SHP77 treated with DMSO at 0.1 percent for 48 hours (cell line): ENCODE results near the gene TTC23.
"Not testable (repeated sequence)": the region's sequence is repeated elsewhere in the genome, so short reads cannot be mapped to it uniquely, and the experiment has no call there.

Source experiments
- DNase-seq: peaks from one replicate; lab custom pipeline; 2025; lab: John Stamatoyannopoulos, UW

TTC23 gene

DNA sequence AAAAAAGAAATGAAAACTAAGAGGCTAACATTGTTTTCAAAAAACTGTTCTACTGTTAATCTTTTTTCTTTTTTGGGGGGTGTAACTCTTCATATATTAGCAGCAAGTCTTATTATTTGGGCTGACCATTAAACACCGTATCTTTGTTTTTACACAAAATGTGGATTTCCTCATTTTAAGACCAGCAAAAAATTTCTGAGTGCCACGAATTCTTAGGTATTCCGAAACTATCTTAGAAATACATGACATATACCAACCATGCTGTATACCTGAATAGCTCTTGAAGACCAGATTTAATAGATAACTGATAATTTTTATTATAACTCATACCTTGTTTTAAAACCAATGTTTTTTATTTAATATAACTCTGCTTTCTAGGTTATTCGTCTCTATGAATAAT lies 620 bp upstream of the TTC23 start:
- no peak for DNase-seq

DNA sequence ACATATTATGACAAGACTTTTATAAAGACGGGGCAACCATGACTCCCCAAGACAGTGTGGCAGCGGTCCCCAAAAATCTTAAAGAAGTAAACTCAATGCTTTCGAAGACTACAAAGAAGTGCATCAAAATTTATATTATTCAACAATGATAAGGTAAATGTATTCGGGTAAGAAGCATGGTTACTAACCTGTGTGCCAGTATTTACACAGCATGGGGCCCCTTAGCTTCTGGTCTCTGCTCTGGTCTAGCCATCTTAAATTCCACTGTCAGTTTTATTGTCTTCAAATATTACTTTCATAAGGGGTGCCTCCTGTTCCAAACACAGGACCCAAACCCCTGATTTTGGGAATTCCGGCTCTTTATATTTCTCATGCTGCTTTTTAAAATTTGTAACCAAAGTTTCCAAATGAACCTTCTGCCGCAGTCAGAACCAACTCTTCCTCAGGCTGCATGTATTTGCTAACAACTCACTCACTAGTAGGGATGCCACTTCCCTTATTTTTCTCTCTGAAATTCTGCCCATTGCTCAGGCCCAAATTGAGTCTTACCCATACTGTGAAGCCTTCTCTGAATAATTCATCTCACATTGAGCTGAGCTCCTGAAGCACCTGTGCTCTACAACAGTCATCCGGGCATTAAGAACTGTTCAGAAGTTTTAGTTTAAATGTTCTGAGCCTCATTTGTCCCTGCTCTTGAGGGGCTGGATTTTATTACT lies 1.2 kb downstream of the TTC23 start:
- DNase-seq = no peak

DNA sequence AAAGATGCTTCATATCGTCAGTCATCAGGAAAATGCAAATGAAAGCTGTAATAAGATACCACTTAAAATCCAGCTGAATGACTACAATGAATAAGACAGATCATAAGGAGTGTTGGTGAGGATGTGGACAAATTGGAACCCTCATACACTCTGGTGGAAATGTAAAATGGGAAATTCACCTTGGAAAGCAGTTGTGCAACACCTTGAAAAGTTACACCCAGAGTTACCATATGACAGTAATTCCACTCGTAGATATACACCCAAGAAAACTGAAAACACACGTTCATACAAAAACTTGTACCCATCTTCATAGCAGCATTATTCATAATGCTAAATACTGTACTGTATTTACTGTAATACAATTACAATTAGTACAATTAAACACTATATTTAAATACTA lies 2.3 kb downstream of the TTC23 start:
- DNase-seq = no peak

DNA sequence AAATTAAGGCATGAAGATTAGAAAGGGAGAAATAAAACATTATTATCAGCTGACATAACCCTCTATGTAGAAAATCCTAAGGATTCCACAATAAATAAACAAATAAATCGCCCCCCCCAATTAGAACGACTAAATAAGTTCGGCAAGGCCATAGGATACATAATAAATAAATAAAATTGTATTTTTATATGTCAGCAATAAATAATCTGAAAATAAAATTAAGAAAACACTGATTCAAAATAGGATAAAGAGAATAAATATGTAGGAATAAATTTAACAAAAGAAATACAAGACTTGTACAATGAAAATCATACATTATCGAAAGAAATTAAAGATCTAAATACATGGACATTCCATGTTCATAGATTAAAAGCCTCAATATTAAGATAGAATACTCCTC lies 5.1 kb downstream of the TTC23 start:
- no peak for DNase-seq

DNA sequence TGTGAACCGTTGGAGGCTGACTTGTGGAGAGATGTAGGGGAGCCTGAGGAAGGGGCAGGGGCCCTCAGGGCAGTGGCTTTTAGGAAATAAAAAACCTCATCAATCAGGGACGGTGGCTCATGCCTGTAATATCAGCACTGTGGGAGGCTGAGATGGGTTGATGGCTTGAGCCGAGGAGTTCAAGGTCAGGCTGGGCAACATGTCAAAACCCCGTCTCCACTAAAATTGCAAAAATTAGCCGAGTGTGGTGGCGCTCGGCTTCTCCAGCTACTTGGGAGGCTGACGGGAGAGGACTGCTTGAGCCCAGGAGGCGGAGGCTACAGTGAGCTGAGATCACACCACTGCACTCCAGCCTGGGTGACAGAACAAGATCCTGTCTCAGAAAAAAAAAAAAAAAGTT lies 7.6 kb downstream of the TTC23 start:
- DNase-seq = no peak

- no peak for DNase-seq
These were observed 9.7 kb downstream of the TTC23 start for GRCh38 chr15:99239545-99240198.

- no peak for DNase-seq
These were observed 10.5 kb downstream of the TTC23 start for GRCh38 chr15:99238849-99239248.

GRCh38 chr15:99234160-99234559 lies 15.2 kb downstream of the TTC23 start:
- DNase-seq = not testable (repeated sequence)

DNA sequence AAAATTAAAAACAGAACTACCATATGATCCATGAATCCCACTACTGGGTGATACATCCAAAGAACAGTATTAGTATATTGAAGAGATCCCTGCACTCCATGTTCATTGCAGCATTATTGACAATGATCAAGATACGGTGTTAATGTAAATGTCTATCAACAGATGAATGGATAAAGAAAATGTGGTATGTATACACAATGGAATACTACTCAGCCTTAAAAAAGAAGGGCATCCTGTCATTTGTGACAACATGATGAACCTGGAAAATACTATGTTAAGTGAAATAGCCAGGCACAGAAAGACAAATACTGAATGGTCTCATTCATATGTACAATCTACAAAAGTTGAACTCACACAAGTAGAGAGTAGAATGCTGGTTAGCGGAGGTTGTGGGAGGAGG lies 16.6 kb downstream of the TTC23 start:
- no peak for DNase-seq

GRCh38 chr15:99230867-99231266 lies 18.5 kb downstream of the TTC23 start:
- no peak for DNase-seq

DNA sequence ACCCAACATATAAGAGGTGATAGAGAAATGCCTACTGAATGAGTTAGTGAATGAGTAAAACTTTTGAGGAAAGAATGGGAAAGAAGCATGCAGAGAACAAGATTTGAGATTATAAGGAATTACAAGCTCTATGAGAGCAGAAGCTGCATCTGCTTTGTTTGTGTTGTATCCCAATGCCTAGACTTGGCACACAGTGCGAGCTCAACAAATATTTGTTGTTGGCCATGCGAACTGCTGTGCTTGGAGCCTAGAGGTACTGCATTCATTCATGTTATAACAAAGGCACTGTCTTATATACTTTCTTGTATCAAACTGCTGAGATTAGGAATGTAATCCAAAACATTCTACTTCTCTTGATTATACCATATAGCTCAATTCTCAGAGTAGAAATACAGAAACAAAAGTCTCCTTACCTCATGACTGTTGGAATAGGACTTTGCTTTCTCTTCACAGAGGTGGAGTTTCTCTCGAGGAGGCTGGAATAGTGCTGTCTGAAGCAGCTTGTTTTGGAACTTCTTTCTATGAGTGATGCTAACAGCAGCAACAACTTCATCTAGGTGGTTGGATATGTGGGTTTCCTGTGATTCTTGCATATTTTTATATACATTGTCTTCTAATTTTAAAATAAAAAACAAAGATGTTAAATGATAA lies 21.1 kb downstream of the TTC23 start:
- DNase-seq = no peak

- DNase-seq = no peak
These were observed 22.6 kb downstream of the TTC23 start for GRCh38 chr15:99226802-99227201.

DNA sequence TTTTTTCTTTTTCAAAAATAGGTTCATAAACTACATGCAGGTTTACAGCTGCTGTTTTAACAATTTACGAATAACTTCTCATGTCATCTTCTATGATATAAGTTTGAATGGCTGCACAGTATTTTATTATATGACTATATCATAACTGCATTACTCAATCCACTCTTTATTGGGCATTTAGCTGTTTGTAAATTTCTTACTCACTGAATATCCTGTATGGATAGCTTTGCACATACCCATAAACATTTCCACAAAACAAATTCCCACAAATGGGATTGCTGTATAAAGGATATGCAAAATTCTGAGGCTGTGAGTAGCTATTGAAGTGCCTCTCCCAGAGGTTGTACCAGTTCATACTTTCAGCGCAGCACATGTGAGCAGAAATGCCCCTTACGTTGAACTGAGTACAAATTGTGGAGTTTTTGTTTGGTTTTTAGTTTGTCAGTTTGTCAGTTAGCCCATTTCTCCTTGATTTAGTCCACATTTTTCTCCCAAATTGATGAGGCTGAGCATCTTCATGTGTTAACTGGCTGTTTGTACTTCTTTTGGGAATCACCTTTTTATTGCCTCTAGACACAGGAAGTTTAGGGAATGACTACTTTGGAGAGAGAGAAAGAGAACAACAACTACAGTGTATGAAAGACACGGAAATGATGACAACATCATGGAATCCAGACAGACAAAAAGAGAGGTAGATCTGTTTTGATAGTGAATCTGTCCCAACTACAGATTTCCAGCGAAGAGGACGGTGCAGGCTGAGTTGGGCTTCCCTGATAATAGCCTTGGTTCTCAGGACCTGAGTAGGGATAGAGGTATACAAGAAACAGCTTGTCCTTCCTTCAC lies 24.8 kb downstream of the TTC23 start:
- no peak for DNase-seq

GRCh38 chr15:99213187-99213811 lies 36.1 kb downstream of the TTC23 start:
- no peak for DNase-seq

DNA sequence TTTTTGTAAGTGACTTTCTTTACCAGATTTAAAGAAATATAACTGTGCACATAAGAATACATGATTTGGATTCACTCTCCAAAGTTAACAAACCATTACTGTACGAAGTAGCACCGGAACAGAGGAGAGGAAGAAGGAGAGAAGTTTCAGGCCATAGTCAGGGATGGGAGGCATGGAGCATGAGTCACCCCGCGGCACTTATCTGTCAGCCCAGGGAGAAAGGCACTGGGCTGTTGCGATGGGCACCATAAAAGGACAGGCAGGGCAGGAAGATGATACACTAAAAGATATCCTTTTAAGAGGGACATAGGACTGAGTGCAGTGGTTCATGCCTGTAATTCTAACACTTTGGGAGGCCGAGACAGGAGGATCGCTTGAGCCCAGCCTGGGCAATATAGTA lies 37.0 kb downstream of the TTC23 start:
- DNase-seq = no peak

GRCh38 chr15:99211926-99212325 lies 37.5 kb downstream of the TTC23 start:
- no peak for DNase-seq

- DNase-seq = no peak
These were observed 39.0 kb downstream of the TTC23 start for GRCh38 chr15:99210334-99210733.

DNA sequence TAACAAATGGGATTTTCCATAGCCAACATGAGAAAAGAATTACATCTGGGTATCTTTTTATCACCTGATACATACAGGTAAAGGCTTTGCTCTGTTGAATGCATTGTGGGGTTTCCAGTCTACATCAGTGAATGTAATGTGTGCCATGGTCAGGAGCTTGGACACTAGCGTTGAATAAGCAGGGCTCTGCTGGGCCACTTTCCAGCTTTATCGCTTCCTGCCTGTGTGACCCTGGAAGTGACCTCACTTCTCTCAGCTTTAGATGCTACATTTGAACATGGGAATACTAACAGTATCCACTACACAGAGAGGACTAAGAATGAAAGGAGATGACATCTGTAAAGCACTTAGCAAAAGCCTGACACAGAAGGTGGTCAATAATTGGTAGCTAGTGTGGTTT lies 40.1 kb downstream of the TTC23 start:
- DNase-seq = no peak

DNA sequence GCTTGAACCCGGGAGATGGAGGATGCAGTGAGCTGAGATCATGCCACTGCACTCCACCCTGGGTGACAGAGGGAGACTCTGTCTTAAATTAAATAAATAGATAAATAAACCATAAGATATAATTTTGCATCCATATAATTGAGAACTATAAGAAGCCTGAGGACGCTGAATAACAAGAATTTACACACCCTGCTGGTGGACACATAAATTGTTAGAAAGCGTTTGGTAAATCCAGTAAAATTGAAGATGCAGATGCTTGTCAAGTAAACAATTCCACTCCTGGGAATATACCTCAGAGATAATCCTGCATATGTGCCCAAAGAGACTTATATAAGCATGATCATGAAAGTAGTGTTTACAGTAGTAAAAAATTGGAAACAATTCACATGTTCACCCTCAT lies 41.7 kb downstream of the TTC23 start:
- DNase-seq = no peak

GRCh38 chr15:99202176-99202552 lies 47.2 kb downstream of the TTC23 start:
- DNase-seq = no peak

- DNase-seq = no peak
These were observed 47.8 kb downstream of the TTC23 start for GRCh38 chr15:99201408-99202175.
